K562 (cell line): ENCODE results near the gene DCUN1D3.

Source experiments
- NR2C2 ChIP-seq, 2 experiments: fragments of 200-800 bp in 1 of 2; sonication (Bioruptor generic) in 1 of 2; sonication (generic) in 1 of 2; formaldehyde crosslinking in 1 of 2; IDR thresholded peaks; 2 replicates each; pipeline versions ENCODE4 v1.6.1 to v1.8.0; 2016 to 2022; ENCODE audit warnings: mild to moderate bottlenecking in 1 of 2, missing compliant biosample characterization in 1 of 2, missing genetic modification characterization in 1 of 2, missing genetic modification reagents in 1 of 2
- PHF20 ChIP-seq: fragments of 450-650 bp; IDR thresholded peaks from 2 replicates; pipeline ENCODE4 v1.6.1; 2018; ENCODE audit not compliant: partially characterized antibody
- ZSCAN32 ChIP-seq: fragments of 450-650 bp; formaldehyde crosslinking; IDR thresholded peaks from 2 replicates; pipeline ENCODE4 v1.4.0; 2020; ENCODE audit warnings: mild to moderate bottlenecking, moderate library complexity
- TF ChIP-seq, protein P1 (sequence below), 3 experiments: IDR thresholded peaks in 2 of 3; conservative IDR thresholded peaks in 1 of 3; 2 replicates each; pipeline ENCODE4 v1.5.1; 2011 to 2012; ENCODE audit warnings: low read length in 3 of 3, mild to moderate bottlenecking in 3 of 3, control low read depth in 2 of 3, improper control_type of control experiment in 1 of 3, inconsistent platforms in 1 of 3, low read depth in 1 of 3, mixed read lengths in 1 of 3, moderate library complexity in 1 of 3; ENCODE audit not compliant: insufficient read depth in 2 of 3

GRCh38 chr16:20875355-20875650 lies 24.9 kb downstream of the DCUN1D3 start:
- TF ChIP-seq NR2C2 (CRISPR knock-in tag; IDR thresholded peaks at IDR 0.05) = no peak
- TF ChIP-seq NR2C2 (tag; IDR thresholded peaks at IDR 0.05) = no peak
- no peak for TF ChIP-seq ZSCAN32 (CRISPR knock-in tag)
- TF ChIP-seq PHF20 = no peak
- TF ChIP-seq, protein P1, sequence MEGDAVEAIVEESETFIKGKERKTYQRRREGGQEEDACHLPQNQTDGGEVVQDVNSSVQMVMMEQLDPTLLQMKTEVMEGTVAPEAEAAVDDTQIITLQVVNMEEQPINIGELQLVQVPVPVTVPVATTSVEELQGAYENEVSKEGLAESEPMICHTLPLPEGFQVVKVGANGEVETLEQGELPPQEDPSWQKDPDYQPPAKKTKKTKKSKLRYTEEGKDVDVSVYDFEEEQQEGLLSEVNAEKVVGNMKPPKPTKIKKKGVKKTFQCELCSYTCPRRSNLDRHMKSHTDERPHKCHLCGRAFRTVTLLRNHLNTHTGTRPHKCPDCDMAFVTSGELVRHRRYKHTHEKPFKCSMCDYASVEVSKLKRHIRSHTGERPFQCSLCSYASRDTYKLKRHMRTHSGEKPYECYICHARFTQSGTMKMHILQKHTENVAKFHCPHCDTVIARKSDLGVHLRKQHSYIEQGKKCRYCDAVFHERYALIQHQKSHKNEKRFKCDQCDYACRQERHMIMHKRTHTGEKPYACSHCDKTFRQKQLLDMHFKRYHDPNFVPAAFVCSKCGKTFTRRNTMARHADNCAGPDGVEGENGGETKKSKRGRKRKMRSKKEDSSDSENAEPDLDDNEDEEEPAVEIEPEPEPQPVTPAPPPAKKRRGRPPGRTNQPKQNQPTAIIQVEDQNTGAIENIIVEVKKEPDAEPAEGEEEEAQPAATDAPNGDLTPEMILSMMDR (IDR thresholded peaks at IDR 0.05 in 2 of 3, conservative IDR thresholded peaks at IDR 0.05 in 1 of 3; ENCODE audit: insufficient read depth in 2 of 3, low read depth in 1 of 3, low read length in 3 of 3) = no peak
